HG02973 (cell line): ENCODE measurements around the gene DCHS1.

Source experiments
- ATAC-seq: cut with Tn5 transposase; IDR thresholded peaks from one replicate; pipeline ENCODE4 v1.9.1; 2021; ENCODE audit warnings: moderate library complexity; ENCODE audit not compliant: unreplicated experiment

DCHS1 gene

DNA sequence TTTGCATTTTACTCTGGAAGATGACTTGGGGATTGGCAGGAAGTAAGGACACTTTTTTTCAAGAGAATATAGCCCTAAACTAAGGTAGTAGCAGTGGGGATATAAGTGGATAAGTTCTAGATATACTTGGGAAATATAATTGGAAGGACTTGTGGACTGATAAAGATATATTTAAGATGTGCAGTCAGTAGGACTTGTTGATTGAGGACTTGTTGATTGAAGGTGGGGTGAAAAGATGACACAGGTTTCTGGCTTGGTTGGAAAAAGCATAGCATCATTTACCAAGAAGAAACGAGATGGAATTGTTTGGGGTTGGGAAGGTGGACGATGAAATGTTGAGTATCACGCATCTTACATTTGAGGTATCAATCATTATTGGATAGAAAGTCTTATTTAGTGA is 42.1 kb downstream of the DCHS1 start:
- ATAC-seq = no peak

DNA sequence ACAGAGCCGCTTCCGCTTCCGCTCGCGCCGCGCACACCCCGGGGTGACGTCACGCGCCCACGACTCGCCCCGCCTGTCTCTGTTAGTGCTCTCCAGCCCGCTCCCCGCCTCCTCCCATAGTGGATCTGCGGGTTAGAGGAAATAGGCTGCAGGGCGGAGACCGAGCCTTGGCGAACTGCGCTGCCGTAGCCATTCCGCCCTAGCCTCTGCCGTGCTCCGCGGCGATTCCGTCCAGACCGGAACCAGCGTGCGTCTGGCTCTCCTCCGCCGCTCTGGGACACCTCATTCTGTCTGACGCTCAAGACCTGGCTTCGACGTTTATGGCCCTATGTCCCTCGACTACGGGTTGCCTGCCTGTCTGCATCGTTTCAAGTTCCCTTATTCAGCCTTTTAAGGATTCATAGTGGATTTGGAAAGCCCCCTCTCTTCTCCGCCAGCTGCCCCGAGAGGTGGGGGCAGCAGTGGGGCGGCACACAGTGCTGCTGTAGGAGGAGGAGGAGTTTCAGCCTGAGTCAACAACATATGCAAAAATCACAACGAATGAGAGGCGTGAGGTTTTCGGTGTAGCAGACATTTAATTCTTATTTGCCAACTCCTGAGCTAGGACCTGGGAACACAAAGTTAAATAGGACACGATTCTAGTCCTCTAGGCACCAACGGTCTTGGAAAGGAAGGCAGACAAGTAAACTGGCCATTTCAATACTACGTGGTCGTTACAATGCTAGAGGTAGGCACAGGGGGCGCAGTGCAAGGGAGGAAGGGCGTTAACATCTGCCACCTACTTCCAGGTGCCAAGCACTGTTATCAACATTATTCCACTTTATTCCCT is 43.2 kb downstream of the DCHS1 start, which contains the start of gene TAF10:
TSS of gene TAF10 (minus strand) at position 4 of the 829 bp plus-strand sequence. CDS start 27 bp downstream, outside the sequence.
- peak; percentile 79 for ATAC-seq

DNA sequence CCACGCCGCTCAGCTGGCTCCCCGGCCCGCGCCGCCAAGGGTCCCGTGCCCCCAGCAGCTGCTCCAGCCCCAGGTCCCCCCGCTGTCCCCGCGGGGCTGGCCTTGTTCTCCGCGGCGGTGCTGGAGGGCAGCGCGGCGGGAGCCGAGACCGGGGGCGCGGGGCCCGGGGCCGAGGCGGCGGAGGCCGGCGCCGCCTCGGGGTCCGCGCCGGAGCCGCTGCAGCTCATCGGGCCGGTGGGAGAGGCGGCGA is 43.7 kb downstream of the DCHS1 start:
- ATAC-seq = no peak

DNA sequence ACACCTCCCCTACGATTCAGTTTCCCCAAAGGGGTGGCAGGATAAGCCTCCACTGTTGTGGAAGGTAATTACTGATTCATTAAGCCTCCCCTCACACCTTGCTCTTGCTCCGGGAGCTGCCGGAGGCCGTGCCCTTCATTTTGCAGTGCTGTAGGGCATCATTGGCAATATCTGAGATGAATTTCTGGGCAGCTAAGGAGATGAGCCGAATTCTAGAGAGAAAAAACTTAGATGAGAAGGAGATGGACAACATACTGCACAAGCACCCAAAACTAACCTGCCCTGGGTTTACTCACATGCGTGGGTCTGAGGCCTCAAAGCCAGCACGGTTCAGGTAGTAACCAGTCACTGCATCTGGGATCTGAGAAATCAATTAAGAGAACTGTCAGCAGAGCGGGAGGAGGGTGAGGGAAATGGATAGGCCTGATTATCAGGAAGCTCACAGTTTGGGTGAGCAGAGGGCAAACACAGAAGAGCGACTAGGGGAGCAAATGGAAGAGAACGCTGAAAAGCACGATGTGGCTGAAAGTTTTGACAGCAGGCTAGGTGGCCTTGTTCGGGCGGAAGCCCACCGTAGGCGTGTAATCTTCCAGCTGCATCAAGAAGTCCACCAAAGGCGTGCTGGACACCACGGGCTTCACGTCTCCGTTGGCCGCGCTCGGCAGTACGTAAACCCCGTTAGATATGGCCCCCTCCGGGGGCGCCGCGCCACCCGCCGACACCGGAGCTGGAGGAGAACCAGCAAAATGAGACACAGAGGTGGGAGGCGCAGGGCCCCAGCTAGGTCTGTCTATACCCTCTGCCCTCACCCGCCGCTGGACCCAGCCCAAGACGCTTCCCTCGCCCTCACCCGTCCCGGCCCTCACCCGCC is 44.3 kb downstream of the DCHS1 start:
- peak; percentile 0 for ATAC-seq

DNA sequence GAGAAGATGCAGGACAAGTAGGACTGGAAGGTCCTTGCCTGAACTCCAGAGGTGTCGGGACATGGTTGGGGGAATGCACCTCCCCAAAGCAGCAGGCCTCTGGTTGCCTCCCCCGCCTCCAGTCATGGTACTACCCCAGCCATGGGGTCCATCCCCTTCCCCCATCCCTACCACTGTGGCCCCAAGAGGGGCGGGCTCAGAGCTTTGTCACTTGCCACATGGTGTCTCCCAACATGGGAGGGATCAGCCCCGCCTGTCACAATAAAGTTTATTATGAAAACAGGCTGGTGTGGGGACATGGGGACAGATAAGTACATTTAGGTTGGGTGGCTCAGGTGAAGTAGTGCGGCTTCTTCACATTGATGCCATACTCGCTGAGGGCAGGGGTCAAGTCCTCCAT is 45.0 kb downstream of the DCHS1 start:
- ATAC-seq = no peak

DNA sequence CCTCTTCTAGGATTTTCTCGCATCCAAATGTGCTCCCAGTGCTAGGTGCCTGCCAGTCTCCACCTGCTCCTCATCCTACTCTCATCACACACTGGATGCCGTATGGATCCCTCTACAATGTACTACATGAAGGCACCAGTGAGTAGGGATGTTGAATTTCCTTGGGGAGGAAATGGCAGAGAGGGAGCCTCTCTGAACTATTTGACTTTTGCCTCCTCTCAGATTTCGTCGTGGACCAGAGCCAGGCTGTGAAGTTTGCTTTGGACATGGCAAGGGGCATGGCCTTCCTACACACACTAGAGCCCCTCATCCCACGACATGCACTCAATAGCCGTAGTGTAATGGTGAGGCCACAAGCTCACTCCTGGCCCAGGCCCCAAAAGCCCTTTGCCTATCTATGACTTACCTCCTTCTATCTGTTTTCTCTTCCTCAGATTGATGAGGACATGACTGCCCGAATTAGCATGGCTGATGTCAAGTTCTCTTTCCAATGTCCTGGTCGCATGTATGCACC is 46.0 kb downstream of the DCHS1 start:
- ATAC-seq = no peak

DNA sequence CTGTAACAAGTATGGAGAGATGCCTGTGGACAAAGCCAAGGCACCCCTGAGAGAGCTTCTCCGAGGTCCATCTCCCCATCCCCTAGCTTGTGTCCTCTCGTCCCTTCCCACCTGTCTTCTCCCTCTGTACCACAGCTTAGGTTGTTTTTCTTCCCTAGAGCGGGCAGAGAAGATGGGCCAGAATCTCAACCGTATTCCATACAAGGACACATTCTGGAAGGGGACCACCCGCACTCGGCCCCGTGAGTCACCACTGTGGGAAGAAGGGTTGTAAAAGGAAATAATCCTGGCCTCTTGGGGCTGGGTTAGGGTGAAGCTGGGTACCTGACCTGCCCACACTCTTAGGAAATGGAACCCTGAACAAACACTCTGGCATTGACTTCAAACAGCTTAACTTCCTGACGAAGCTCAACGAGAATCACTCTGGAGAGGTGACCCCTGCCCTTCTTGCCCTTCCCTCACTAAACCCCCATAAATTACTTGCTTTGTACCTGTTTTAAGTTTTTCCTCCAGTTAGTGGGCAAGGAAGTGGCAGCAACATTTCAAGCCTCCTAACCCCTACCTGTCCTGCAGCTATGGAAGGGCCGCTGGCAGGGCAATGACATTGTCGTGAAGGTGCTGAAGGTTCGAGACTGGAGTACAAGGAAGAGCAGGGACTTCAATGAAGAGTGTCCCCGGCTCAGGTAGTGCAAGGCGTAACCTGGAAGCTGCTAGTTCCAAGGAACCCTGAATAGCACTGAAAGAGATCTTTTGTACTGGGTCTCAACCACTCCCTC is 46.7 kb downstream of the DCHS1 start:
- ATAC-seq = no peak

DNA sequence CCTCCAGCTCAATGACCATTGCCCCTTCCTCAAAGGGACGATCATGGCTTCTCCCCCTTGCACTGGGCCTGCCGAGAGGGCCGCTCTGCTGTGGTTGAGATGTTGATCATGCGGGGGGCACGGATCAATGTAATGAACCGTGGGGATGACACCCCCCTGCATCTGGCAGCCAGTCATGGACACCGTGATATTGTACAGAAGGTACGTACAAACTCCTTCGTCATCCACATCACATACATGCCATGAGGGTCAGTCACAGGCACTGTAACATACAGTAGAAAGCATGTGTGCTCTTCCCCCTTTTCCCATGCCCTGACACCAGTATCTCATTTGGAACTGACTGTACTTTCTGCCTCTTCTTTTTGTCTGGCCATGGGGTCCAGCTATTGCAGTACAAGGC is 47.6 kb downstream of the DCHS1 start:
- ATAC-seq = no peak

DNA sequence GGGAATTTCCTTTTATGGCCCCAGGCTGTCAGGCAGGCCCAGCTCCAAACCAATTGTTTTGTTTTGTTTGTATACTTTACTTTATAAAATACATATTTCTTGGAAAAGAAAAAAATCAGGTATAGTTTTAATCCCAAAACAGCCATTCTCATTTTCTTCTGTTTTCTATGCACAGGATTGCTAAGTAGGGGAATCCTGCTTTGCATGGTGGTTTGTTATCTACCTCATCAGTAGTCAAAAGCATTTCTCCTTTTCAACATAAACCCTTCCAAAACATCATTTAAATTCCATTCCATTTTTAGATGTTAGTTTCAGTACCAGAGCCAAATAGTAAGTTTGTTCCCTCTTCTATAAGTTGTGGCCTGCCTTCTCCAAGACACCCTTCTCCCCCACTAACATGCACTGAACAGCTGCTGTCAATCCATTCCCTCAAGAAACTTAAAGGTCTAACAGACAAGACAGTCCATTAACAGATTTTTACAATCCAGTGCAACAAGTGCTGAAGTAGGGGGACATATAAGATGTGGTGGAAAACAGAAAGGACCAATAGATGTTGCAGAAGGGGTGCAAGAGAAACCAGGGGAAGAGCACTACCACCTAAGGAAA is 48.3 kb downstream of the DCHS1 start:
- no peak for ATAC-seq

DNA sequence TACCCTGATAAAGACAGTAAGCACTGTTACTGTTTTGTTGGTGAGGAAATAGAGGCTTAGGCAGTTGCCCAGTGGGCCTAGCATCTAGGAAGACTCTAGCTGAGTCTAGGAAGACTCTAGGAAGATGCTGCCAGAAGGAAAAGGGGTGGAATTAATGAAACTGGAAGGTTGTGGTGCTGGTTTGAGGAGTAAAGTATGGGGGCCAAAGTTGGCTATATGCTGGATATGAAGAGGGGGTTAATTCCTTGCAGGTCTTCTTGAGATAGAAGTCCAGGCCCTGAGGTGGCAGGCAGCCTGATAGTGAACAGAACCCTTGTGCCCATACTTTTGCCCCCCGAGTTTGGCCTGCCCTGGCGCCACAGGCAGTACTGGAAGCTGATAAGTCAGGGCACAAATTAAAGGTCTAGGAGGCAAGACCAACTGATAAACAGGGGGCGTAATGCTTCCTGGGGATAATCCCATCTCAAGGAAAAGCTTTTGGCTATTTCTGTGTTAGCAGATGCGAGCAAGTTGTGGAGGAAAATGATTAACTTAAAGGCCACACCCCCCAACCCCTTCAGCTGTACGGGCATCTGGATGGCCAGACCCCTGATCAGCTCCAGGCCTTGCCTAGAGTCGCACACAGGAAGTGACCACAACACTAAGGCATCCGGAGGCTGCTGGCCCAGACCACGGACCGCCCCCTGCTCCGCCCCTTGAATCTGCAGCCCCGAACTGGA is 49.0 kb downstream of the DCHS1 start:
- peak; percentile 36 for ATAC-seq

DNA sequence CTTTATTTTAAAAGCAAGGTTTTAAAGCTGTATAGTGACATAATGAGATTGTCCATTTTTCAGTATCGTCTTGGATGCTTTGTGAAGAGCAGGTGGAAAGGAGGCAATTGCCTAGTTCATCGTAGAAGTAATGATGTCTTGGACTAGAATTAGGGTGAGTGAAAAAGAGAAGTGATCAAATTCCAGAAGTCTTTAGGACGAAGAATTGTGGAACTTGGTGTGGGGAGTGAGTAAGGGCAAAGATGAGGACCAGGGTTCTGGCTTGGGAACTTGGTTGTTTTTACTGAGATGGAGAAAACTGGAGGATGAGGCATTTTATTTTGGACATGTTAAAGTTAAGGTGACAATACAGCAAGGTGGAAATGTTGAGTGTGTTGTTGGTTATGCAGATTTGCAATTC is 50.8 kb downstream of the DCHS1 start:
- no peak for ATAC-seq

DNA sequence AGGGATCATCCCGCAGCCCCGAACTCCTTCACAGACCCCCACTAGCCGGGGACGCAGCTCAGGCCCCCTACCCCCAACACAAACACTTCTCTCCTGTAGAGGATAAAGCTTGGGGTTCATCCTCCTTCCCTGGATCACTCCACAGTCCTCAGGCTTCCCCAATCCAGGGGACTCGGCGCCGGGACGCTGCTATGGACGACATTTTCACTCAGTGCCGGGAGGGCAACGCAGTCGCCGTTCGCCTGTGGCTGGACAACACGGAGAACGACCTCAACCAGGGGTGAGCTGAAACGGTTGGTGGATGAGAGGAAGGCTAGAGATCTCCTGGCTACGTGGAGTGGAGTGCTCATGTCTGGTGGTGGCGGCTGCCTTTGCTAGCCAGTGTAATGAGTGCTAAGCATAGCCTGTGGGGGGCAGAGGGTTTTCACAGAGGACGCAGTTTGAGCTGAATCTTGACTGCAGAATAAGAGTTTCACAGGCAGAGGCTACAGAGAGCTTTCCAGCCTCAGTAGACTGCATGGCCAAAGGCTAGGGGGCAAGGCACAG is 51.5 kb downstream of the DCHS1 start:
- peak; percentile 33 for ATAC-seq

DNA sequence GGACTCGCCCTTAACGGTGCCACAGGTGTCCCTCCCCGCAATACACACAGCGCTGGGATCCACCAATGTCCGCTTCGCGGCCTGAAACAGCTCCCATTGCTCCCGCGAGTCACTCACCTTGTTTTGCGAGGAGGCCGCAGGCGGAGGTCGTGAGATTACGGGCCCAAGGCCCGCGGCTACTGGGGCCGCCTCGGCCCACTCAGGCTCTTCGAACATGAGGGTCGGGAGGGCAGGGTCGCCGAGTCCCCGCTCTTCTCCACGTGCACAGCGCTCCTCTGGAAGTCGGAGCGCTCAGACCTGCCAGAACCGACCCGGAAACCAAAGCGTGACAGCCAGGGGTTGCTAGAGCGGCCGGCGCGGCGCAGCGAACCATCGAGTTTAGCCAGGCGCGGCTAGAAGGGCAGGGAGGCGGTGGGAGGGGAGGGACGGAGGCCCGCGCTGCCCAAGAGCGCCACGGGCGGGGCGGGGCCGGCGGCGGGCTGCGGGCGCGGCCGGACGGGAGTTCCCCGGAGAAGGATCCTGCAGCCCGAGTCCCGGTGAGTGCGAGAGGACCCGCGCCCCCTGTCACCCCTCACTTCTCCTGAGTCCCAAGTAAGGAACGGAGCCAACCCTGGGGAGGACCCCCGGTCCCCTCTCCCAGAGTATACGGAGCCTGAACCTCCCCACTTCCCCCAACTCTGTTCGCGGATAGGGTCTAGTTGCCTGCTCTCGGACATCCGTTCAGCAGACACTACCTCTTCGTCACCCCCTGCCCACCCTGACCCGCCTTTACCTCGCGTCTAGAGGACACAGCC is 52.1 kb downstream of the DCHS1 start, which contains the start of the genes ILK and RRP8:
TSS of gene ILK (plus strand) at position 488 of the 794 bp plus-strand sequence. CDS start 498 bp downstream, outside the sequence.
TSS of gene RRP8 (minus strand) at position 330 of the 794 bp plus-strand sequence. CDS start at position 216, 114 bp downstream.
- ATAC-seq = peak; percentile 70

DNA sequence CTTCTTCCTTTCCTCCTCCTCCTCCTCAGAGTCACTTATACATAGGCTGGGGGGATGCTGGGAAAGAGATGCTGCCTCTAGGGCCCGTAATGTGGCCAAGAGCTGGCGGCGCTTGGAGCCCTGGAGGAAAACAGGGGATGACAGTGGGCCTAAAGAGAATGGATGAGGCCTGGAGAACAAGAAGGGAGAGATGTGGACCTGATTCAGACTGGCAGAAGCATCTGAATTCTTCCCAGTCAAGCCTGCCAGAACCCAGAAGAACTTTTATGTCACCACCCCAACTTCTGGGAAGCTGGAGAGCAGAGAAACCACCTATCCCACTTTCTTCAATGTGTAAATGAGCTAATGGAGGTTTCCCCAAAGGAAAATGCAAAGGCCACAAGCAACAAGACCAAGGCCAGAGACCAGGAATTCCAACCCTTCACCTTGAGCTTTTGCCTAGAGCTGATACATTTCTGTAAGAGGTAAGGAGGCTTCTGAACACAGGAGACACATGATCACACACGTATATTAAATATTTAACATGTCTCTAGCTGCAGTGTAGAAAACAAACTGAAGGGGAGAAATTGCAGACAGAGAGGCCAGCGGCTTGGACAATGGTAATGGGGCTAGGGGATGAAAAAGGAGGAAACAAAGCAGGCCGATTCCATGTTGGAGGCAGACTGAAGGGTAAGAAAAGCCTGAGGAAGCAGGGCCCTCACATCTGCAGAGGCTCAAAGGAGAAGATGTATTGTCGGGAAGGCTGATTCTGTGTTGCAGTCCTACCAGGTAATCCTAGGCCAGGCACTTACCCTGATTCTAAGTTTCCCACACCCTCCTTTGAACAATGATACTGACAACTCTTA is 53.3 kb downstream of the DCHS1 start:
- ATAC-seq = no peak

DNA sequence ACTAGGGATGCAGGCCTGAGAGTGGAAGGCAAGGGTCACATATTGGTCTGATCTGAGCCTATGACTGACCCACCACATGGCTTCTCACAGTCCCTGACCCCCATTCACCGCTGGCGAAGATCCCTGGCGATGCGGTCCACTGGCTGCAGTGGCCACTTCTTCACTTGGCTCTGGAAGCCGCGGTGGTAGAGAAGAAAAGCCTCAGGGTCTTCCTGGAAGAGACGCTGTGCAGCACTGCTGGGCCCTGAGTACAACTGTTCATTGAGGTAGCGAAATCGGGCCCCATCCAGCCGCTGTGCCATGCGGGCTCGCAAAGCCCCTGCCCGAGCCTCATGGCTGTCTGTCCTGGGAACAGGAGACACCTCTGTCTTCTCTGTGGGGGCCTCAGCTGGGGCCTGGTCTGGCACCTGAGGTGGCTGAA is 54.6 kb downstream of the DCHS1 start:
- ATAC-seq = no peak

DNA sequence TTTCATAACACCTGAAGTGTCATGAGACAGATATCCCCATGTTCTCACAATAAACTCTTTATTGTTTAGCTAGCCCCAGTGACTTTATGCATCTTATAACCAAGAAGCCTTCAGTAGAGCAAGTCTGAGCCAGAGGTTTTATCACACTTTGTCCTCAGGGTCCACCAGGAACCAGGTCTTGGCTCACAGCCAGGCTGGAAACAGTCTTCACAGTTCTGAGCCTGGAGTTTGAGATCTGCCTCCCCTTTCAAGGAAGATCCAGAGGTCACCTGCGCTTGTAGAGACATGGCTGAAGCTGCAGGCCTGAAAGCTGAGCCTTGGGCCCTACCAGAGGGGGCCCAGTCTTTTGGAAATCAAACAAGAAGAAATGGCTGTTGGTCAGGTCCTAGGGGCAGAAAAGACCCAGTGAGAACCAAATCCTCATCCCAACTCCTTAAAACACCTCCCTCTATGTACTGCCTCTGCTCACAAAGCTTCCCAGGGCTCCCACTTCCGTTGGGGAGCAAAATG is 55.7 kb downstream of the DCHS1 start:
- ATAC-seq = no peak

DNA sequence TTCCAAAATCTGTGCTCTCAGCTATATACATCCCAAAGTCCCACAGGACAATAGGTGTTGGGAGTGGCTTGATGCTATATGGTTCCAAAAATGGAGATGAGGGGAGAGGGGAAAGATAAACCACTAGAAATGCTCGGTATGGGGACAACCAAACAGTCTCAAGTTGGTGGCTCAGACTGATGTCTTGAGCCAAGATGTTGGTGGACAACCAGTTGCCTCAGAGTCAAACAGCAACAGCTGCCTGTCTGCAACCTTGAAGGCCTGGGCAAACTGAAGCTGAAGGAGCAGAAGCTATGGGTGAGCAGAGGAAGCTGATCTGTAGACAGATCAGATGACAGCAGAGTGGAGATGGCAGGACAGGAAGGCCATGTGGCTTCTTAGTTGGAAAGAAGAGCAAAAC is 56.2 kb downstream of the DCHS1 start:
- no peak for ATAC-seq

DNA sequence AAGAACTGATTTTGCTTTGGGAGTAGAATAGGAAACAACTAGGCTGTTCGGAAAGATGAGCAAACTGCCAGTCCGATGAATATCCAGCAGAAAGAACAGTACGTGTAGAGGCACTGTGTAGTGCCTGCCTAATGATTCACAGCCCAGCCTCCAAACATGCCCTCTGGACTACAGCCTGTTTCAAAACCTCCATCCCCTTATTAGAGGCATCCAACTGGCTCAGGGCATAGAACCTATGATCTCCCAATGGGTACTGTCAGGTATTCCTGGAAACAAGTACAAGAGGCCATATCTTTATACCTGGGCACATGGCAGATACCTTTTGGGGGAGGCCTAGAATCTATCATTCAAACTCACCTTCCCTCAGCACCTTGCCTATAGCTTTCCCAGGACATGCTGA is 57.1 kb downstream of the DCHS1 start:
- ATAC-seq = no peak
